Osteoblast (primary cell): ENCODE measurements around the gene ZCCHC24. TPM values are rescaled to one million over a fixed set of nuclear protein-coding genes. Genes with fewer than 3 reads are reported as not detected.

Experiments
- DNase-seq: peaks from one replicate; pipeline ENCODE4 v3.0.0; 2011; ENCODE audit warnings: low spot score, mixed read lengths; ENCODE audit not compliant: insufficient read length; ENCODE audit errors: missing footprints
- H2AFZ ChIP-seq: 2 replicates; pipeline ENCODE4 v1.6.0; 2011; ENCODE audit warnings: mild to moderate bottlenecking, low read length
- H3K27ac ChIP-seq: 2 replicates; pipeline ENCODE4 v1.5.1; 2011; ENCODE audit warnings: mild to moderate bottlenecking, low read depth, low read length, moderate library complexity
- H3K27me3 ChIP-seq: 2 replicates; pipeline ENCODE4 v1.6.0; 2012; ENCODE audit warnings: mild to moderate bottlenecking, control low read depth, inconsistent platforms, low read length, moderate library complexity; ENCODE audit not compliant: insufficient read depth
- H3K36me3 ChIP-seq: 2 replicates; pipeline ENCODE4 v1.5.1; 2011; ENCODE audit warnings: mild to moderate bottlenecking, low read length, control low read depth, moderate library complexity; ENCODE audit not compliant: insufficient read depth
- H3K4me1 ChIP-seq: 2 replicates; pipeline ENCODE4 v1.5.1; 2011; ENCODE audit warnings: mild to moderate bottlenecking, low read length, control low read depth, moderate library complexity; ENCODE audit not compliant: insufficient read depth
- H3K4me2 ChIP-seq: 2 replicates; pipeline ENCODE4 v1.6.0; 2011; ENCODE audit warnings: mild to moderate bottlenecking, low read length; ENCODE audit not compliant: insufficient read depth
- H3K4me3 ChIP-seq: fragments of 200-600 bp; sonication (generic); 3 replicates; pipeline ENCODE4 v1.5.1; 2012; ENCODE audit warnings: mild to moderate bottlenecking, low read length, inconsistent platforms; ENCODE audit not compliant: insufficient read depth
- H3K79me2 ChIP-seq: 2 replicates; pipeline ENCODE4 v1.6.0; 2012; ENCODE audit warnings: mild to moderate bottlenecking, low read length, control low read depth, inconsistent platforms; ENCODE audit not compliant: insufficient read depth
- H3K9me3 ChIP-seq: 2 replicates; pipeline ENCODE4 v1.5.1; 2011; ENCODE audit warnings: low read depth, low read length, control low read depth
- H4K20me1 ChIP-seq: 2 replicates; pipeline ENCODE4 v1.6.0; 2012; ENCODE audit warnings: mild to moderate bottlenecking, low read length, control low read depth; ENCODE audit not compliant: insufficient read depth
- CTCF ChIP-seq: IDR thresholded peaks from 2 replicates; pipeline ENCODE4 v1.5.1; 2011; ENCODE audit warnings: mild to moderate bottlenecking, low read depth, low read length, moderate library complexity; ENCODE audit errors: extremely low read depth
- total RNA-seq: library from RNA; depleted of rRNA; stranded (reverse); fragments of >200 nt; gene quantifications from 2 replicates; pipeline ENCODE4 v1.2.3, GENCODE V29; 2012

The ZCCHC24 gene
- total RNA-seq, 1 donor: 48.5 TPM

- Histone ChIP-seq H3K4me2 (peak overlapping the region; percentile 85), H2AFZ (peak overlapping the region; percentile 13), H3K27me3 (no peaks in the 10 kb centered on the region), H3K4me1 (peaks cover 46% of the 10 kb centered on the region), H3K36me3 (peaks cover 7% of the 10 kb centered on the region), H3K4me3 (peak overlapping the region; percentile 71), H3K27ac (peak overlapping the region; percentile 45), H4K20me1 (peaks cover 43% of the 10 kb centered on the region), H3K79me2 (peaks cover 49% of the 10 kb centered on the region), H3K9me3 (no peaks in the 10 kb centered on the region)
- TF ChIP-seq CTCF: no peak
- peak; percentile 98 for DNase-seq
Observed at GRCh38 chr10:79444199-79445119, 965 bp downstream of the ZCCHC24 start.

GRCh38 chr10:79443338-79444198 lies 1.9 kb downstream of the ZCCHC24 start:
- peaks cover 51% of the 10 kb centered on the region for H4K20me1 ChIP-seq
- peaks cover 11% of the 10 kb centered on the region for H3K36me3 ChIP-seq
- peaks cover 58% of the 10 kb centered on the region for H3K79me2 ChIP-seq
- H3K27ac ChIP-seq: peak overlapping the region; percentile 45
- H3K27me3 ChIP-seq: no peaks in the 10 kb centered on the region
- peak overlapping the region; percentile 85 for H3K4me2 ChIP-seq
- peak; percentile 87 for DNase-seq
- H3K9me3 ChIP-seq: no peaks in the 10 kb centered on the region
- H3K4me3 ChIP-seq: peak overlapping the region; percentile 71
- peaks cover 46% of the 10 kb centered on the region for H3K4me1 ChIP-seq
- TF ChIP-seq CTCF: no peak
- H2AFZ ChIP-seq: no peak overlapping the region

- peak overlapping the region; percentile 20 for H3K4me3 ChIP-seq
- peaks cover 56% of the 10 kb centered on the region for H3K4me1 ChIP-seq
- peak overlapping the region; percentile 85 for H3K4me2 ChIP-seq
- H3K27ac ChIP-seq: no peak overlapping the region
- H3K36me3 ChIP-seq: peaks cover 14% of the 10 kb centered on the region
- no peak for DNase-seq
- peaks cover 70% of the 10 kb centered on the region for H3K79me2 ChIP-seq
- TF ChIP-seq CTCF: no peak
- no peaks in the 10 kb centered on the region for H3K9me3 ChIP-seq
- H4K20me1 ChIP-seq: peaks cover 63% of the 10 kb centered on the region
- H2AFZ ChIP-seq: no peak overlapping the region
- H3K27me3 ChIP-seq: no peaks in the 10 kb centered on the region
Observed at GRCh38 chr10:79442171-79443040, 3.0 kb downstream of the ZCCHC24 start.
